CD4-positive, alpha-beta T cell treated with Interleukin-15 for 1 hour (primary cell): ENCODE measurements around the gene HERC5.
"Not testable (repeated sequence)": the region's sequence is repeated elsewhere in the genome, so short reads cannot be mapped to it uniquely, and the experiment has no call there.

Experiments
- DNase-seq: peaks from one replicate; pipeline ENCODE4 v3.0.0-alpha.2; 2020

Gene HERC5

DNA sequence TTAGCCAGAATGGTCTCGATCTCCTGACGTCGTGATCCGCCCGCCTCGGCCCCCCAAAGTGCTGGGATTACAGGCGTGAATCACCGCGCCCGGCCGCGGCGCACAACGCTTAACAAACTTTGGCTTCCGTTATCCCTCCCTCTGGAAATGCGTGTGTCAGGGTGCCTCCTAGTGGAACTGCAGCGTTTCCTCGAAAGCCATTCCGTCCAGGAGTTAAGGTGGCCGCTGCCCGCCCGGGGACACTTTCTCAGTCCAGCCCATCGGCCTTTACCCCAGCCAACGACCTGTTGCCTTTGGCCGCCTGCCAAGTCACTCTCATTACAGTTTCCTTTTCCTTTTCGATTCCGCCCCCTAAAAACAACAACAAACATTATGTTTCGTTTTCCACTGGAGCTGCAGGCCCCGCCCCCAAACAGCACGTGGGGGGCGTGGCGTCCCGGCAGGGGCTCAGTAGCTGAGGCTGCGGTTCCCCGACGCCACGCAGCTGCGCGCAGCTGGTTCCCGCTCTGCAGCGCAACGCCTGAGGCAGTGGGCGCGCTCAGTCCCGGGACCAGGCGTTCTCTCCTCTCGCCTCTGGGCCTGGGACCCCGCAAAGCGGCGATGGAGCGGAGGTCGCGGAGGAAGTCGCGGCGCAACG, at the start of gene HERC5:
TSS of gene HERC5 (plus strand) at position 450 of the 637 bp plus-strand sequence. CDS start at position 601, 151 bp downstream.
- peak; percentile 93 for DNase-seq

DNA sequence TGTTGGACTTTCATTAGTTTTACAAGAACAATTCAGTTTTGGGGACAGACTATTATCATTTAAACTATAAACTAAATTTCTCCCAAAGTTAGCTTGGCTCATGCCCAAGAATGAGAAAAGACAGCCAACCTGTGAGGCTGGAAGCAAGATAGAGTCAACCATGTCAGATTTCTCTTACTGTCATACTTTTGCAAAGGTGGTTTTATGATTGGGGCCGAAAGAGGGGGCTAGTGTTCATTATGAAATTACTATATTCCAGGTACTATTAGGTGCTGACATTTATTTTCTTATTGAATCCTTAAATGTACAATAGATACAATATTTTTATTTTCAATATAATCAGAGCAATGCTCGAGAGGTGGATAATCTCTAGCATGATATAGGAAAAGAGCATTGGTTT, 47.7 kb upstream of the HERC5 start:
- DNase-seq, result no peak

DNA sequence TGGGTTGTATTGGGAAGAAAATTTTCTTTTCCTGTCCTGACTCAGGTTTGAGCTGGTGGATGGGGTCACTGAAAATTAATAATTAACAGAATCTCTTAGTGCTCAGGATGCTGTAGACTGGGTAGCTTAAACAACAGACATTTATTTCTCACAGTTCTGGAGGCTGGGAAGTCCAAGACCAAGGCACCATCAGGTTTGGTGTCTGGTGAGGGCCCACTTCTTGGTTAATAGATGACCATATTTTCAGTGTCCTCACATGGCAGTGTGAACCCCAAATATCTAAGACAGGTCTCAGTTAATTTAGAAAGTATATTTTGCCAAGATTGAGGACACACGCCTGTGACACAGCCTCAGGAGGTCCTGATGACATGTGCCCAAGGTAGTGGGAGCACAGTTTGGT, 47.1 kb upstream of the HERC5 start:
- no peak for DNase-seq

DNA sequence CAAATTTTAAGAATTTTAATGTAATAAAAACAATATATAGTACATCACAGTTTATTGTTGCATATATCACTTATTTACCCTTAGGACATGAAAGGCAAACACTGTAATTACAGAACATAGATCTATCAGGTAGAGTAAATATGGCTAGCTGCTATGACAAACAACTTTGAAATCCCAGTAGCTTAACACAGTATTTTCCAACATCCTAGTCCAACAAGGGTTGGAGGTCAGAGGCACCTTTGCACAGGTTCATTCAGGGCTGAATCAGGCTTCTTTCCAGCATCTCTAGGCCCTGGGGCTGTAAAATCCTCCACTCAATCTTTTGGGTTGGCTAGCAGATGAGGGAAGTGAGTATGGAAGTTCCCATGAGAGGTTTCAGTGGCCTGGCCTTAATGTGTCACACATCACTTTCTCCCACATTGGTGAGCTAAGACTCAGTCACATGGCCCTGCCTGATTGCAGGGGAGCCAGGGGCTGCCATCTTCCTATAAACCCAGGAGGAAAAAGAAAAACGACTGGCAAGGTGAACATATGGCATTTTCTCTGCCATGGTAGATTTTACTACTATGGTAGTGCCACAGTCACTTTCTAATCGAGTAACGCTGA, 45.3 kb upstream of the HERC5 start:
- DNase-seq, result no peak

DNA sequence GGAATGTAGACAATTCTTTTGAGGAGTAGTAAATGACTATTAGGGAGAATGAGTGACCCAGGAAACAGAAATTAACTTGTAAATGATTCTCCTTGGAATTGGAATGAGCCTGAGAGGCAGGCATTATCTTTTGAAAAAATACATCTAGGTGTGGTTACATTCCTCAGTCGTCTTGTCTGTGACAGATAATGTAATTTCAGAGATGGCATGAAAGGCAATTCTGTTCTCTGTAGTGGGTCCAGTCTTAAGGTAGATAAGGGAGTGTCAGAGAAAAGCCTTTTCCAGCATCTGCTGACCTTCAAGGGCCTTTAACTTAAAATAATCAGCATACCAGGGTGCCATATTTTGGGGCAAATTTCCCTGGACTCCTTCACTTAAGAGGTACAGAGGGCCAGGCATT, 43.1 kb upstream of the HERC5 start:
- no peak for DNase-seq

DNA sequence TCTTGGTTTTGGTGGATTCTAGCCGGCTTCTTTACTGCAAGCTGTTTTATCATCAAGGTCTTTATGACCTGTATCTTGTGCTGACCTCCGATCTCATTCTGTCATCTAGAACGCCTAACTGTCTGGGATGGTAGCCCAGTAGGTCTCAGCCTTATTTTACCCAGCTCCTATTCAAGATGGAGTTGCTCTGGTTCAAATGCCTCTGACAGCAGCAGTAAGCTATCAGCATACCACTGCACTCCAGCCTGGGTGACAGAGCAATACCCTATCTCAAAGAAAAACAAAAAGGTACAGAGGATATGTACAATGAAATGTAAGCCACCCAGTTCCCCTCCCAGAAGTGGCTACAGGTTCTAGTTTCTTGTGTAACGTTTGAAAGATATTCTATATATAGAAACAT, 42.2 kb upstream of the HERC5 start:
- no peak for DNase-seq

DNA sequence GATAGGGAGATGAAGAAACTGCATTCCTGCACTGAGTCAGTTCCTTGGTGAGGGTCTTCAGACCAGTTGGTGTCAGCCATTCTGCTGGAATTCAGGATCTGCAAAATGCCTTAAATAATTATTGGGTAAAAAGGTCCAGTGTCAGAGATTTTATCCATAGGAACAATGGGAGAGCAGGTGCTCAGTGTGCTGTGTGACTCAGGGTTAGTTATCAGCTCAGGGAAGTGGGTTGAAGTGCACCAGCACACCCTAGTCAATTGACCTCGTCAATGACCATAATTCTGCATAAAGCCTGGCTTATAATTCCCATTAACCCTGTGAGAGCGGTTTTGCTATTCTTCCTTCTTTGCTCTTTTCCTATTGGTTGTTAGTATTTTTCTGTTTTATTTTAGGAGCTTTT, 40.9 kb upstream of the HERC5 start:
- no peak for DNase-seq

DNA sequence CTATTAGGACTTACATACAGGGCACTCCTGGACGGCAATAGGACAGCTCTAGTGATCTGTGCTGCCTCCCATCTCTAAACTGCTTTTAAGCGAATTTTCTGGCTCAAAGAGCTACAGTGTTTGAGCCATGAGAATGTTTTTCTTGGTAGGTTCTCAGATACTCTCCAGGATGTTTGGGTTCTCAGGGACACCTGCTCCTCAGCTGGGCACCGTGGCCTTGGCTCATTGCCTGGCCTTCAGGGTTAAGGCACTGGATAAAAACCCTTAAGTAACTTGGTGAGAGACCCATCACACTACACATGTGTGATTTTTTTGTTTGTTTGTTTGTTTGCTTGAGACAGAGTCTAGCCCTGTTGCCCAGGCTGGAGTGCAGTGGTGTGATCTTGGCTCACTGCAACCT, 38.5 kb upstream of the HERC5 start:
- DNase-seq, result no peak

DNA sequence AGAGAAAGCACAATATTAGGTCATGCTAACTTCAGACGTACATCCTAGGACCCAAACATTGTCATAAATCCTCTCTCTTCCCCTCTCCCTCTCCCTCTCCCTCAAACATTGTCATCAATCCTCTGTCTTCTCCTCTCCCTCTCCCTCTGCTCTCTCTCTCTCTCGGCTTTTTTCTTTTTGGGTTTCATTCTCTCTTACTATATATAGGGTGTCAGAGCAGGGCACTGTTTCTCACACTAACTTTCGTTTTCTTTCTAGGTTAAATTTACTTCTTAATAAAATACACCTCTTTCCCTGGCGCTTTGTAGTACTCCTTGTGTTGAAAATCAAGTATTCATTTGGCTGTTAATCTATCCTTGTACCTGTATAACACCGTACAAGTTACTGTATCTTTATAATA, 37.0 kb upstream of the HERC5 start:
- no peak for DNase-seq

DNA sequence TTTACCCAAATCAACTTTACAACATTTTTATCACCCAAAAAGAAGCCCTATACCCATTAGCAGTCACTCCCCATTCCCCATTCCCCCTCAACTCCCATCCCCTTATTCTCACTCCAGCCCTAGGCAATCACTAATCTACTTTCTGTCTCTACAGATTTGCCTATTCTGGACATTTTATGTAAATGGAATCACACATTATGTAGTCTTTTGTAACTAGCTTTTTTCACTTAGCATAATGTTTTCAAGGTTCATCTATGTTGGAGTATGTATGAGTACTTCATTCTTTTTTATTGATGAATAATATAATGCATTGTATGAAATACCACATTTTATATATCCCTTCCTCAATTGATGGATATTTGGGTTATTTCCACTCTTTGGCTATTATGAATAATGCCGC, 36.1 kb upstream of the HERC5 start:
- no peak for DNase-seq

DNA sequence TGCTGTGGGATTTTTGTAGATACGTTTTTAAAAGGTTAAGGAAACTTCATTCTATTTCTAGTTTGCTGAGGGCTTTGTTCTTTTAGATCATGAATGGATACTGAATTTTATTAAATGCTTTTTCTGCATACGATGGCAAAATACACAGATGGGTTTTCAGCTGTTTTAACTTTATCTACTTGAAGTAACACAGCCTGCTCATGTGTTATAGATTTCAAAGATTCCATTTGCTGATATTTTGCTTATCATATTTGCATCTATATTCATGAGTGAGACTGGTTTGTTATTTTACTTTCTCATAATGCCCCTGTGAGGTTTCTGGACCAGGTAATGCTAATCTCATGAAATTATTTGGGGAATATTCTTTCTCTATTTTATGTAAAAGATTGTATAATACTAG, 34.5 kb upstream of the HERC5 start:
- no peak for DNase-seq

DNA sequence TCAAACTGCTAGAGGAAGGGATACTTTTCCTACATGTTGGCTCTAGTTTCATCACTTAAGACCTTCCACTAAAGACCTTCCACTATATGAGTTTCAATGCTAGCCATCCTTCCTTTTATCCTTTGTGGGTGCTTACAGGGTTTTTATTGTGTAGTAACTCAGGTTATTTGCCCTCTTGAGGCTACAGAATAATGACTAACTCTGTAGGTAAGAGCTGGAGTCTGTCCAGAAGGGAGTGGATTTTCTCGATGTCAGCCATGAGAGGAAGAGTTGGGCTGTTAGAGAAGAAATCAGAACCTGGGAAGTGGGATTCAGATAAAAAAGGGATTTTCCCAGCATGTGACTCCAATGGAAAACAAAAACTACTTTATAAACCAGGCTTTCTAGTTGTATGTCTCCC, 27.5 kb upstream of the HERC5 start:
- no peak for DNase-seq

DNA sequence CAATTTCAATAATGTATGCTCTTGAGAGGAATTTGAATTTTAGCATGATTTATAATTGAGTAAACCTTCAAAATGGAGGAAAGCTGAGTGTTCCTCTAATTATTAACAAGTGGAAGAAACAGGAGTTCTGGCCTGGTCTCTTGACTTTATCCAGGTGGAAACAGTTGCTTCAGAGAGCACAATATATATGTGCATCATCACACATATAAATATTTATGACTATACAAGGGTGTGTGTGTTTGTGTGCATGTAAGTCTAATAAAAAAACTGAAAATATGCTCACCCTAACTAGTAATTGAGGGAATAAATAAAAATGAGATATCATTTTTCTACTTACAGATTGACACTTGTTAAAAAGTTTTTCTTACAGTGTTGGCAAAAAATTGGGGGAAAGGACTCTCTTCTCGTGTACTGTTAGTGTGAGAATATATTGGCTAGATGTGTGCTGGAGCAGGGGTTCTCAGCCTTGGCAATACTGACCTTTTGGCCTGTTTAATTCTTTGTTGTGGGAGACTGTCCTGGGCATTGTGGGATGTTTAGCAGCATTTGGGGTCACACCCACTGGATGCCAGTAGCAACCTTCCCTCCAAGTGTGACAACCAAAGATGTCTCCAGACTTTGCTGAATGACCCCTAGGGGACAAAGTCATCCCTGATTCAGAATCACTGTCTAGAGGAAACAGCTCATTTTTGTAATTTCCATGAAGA, 20.8 kb upstream of the HERC5 start:
- DNase-seq, result no peak

DNA sequence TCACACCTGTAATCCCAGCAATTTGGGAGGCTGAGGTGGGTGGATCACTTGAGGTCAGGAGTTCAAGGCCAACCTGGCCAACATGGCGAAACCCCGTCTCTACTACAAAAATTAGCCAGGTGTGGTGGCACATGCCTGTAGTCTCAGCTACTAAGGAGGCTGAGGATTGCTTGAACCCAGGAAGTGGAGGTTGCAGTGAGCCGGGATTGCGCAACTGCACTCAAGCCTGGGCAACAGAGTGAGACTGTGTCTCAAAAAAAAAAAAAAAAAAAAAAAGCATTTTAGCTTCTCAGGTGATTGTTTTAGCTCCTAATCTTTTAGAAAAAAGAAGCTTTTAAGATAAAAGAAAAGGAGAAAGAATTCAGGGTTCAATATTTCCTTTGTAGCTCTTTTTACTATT, 19.0 kb upstream of the HERC5 start:
- not testable (repeated sequence) for DNase-seq

DNA sequence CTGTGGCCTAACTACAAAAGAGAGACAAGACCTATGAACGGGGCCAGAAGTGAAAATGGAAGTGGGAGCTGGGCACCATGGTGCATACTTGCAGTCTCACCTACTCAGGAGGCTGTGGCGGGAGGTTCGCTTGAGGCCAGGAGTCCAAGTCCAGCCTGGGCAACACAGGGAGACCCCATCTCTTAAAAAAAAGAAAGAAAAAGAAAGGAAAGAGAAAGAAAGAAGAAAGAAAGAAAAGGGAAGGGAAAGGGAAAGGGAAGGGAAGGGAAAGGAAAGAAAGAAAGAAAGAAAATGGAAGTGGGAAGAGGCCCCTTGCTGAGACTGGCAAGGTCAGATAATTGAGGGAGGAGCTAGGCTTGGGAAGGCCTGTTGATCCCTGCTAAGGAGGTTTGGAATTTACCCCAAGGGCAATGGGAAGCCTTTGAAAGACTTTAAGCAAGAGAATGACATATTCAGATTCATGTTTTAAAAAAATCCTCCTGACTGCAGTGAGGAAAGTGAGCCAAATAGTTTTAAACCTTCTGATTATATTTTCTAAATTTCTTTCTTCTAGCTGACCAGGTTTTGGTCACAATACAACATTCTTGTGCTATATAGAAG, 17.7 kb upstream of the HERC5 start:
- no peak for DNase-seq

DNA sequence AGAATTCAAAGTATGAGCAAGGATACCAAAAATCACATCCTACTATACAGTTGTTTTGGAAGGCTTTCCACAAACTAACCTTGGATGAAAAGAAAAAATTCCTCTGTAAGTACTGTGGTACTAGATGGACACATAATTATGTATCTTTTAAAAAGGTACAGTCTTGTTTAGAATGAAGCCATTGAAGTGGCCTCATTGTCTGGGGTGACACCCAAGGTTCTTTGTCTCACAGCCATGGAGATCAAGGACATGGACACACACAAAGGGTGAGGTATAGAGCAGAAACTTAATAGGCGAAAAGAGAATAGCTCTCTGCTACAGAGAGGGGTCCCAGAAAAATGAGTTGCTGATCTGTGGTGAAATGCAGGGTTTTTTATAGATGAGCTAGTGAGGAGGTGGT, 16.8 kb upstream of the HERC5 start:
- no peak for DNase-seq

DNA sequence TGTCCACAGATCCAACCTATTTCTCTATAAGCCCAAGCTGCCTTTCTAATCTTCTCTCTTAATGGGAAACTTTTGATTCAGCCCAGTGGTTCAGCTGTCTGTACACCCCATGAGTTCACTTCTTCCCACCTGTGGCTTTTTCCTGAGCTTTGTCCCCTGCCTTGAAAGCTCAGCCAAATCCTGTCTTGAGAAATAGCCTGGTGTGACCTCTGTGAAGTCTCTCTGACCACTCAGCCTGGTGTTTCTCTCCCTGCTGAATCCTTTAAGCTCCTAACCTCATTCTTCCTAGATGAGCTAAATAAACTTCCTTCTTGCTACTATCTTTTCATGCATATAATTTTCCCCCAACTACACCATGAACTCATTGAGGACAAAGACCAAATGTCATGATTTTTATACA, 15.2 kb upstream of the HERC5 start:
- no peak for DNase-seq

DNA sequence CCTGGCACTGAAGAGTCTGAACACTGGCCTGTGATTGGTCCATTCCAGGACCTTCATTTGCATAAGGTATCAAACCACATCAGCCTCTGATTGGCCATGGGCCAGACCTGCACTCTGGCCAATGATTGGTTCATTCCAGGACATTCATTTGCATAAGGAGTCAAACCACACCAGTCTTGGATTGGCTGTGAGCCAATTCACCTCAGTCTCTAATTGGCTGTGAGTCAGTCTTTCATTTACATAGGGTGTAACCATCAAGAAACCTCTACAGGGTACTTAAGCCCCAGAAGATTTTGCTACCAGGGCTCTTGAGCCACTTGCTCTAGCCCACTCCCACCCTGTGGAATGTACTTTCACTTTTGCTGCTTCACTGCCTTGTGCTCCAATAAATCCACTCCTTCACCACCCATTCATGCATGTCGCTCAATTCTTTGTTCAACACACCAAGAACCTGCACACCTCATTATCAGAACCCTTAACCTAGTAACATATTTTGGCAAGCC, 14.2 kb upstream of the HERC5 start:
- no peak for DNase-seq

DNA sequence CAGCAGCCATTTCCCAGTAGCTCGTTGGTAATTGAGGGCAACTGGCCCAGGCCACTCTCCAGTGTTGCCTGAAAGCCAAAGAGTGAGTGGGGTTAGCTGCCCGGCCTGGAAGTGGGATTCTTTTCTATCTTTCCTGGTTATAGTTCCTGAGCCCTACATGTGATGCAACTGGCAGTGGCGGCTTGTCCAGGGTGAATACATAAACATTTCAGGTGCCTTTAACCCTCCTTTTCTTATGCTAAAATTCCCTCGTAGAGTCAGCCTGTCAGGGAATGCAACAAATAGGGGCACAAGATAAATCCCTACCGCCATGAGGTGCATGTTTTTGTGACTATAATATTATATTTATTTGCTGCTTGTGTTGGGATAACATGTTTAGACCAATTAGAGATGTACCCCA, 13.4 kb upstream of the HERC5 start:
- DNase-seq, result no peak

DNA sequence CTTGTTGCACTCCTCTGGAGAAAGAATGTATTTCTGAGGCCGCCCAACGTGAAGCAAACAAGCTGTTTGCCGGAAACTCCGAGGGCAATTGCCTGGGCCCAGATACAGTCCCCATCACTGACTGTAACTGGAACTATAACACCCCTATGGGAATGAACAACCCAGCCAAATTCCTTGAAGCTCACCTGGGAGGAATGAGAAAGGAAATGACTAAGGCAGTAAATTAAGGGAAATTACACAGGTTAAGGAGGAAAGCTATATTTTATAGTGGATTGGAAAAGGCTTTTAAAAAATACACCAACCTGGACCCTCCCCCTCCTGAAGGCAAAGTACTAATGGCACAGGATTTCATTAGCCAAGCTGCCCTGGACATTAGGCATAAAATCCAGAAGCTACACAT, 11.7 kb upstream of the HERC5 start:
- DNase-seq, result no peak

DNA sequence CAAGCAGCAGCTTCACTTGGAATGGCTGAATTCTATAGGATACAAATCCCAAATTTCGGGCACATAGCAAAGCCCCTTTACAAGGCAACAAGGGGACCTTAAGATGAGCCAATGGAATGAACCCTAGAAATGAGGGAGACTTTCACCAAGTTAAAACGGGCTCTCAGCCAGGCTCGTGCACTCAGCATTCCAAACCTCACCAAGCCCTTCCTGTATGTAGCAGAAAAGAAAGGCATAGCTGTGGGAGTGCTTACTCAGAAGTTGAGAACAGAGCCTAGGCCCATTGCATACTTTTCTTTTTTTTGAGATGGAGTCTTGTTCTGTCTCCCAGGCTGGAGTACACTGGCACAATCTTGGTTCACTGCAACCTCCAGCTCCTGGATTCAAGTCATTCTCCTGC, 10.8 kb upstream of the HERC5 start:
- DNase-seq, result no peak

DNA sequence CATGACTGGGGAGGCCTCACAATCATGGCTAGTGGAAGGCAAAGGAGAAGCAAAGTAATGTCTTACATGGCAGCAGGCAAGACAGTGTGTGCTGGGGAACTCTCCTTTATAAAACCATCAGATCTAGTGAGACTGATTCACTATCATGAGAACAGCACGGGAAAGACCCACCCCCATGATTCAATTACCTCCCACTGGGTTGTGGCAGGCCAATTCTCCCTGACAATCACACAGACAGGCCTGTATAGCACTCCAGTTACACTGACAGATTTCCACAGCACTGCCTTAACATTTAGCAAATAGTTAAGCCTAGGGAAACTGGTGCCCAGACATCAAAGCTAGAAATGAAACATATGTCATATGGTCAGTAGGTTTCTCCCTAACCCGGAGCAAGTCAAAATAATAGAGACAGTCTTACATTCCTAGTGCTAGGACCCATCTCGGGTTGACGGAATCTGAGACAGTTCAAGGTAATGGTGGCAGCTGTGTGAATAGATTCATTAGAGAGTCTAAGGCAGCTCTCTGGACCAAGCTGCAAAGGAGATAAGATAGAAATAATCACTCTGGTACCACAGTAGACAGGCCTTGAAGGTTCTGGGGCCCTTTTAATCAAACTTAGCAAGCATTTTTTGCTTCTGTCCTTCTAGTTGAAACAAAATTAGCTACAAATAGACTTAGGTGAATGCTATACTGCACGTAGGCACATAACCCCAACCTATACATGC, 9.4 kb upstream of the HERC5 start:
- no peak for DNase-seq

DNA sequence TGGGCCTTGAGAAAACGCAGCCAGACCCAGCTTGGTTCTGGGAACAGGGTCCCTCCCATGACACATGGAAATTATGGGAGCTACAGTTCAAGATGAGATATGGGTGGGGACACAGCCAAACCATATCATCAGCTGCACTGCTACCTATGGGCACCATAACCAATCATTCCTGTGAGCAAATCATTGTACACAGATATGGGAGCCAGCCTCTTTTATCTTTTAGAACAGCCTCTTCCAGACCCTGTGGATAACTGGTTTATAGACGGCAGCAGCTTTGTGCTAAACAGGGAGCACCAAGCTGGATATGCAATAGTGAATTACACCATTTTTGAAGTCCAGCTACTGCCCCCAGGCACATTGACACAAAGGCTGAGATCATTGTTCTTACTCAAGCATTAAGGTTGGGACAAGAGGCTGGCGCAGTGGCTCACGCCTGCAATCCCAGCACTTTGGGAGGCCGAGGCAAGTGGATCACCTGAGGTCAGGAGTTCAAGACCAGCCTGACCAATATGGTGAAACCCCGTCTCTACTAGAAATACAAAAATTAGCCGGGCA, 8.6 kb upstream of the HERC5 start:
- DNase-seq, result not testable (repeated sequence)
